Neuronal stem cell (in vitro differentiated cells): ENCODE results near the gene CTDSP2.

Experiments used
- DNase-seq: peaks from one replicate; pipeline ENCODE4 v3.0.0-alpha.2; 2013; ENCODE audit warnings: low spot score
- H2AFZ ChIP-seq: one replicate; pipeline ENCODE4 v1.6.1; 2013; ENCODE audit warnings: mild to moderate bottlenecking, low read length, inconsistent platforms
- H2AK5ac ChIP-seq: 2 replicates; pipeline ENCODE4 v1.6.1; 2013; ENCODE audit warnings: low read depth, mild to moderate bottlenecking, inconsistent platforms, low read length, moderate library complexity, mixed read lengths
- H2BK120ac ChIP-seq: 2 replicates; pipeline ENCODE4 v1.6.1; 2013; ENCODE audit warnings: low read depth, mild to moderate bottlenecking, inconsistent platforms, low read length, moderate library complexity, mixed read lengths
- H2BK12ac ChIP-seq: one replicate; pipeline ENCODE4 v1.6.1; 2013; ENCODE audit warnings: low read length, inconsistent platforms
- H2BK15ac ChIP-seq: 2 replicates; pipeline ENCODE4 v1.6.1; 2013; ENCODE audit warnings: mild to moderate bottlenecking, low read length, inconsistent platforms, mixed read lengths
- H2BK5ac ChIP-seq: one replicate; pipeline ENCODE4 v1.6.1; 2013; ENCODE audit warnings: inconsistent platforms, mild to moderate bottlenecking, low read length, moderate library complexity
- H3K14ac ChIP-seq: one replicate; pipeline ENCODE4 v1.6.1; 2013; ENCODE audit warnings: low read length, inconsistent platforms
- H3K18ac ChIP-seq: 2 replicates; pipeline ENCODE4 v1.6.1; 2013; ENCODE audit warnings: low read length, inconsistent platforms
- H3K23ac ChIP-seq: 2 replicates; pipeline ENCODE4 v1.6.1; 2013; ENCODE audit warnings: low read depth, mild to moderate bottlenecking, mixed read lengths, low read length, inconsistent platforms; ENCODE audit not compliant: poor library complexity
- H3K27ac ChIP-seq: replicated peaks from 3 replicates; pipeline ENCODE4 v1.5.1; 2013; ENCODE audit warnings: low read length, inconsistent platforms
- H3K27me3 ChIP-seq, 3 experiments: 2 replicates each; pipeline ENCODE4 v1.6.1; 2013; ENCODE audit warnings: low read length in 3 of 3, mild to moderate bottlenecking in 2 of 3, inconsistent platforms in 1 of 3, low read depth in 1 of 3, mixed read lengths in 1 of 3, moderate library complexity in 1 of 3; ENCODE audit not compliant: control insufficient read depth in 3 of 3, insufficient read depth in 3 of 3
- H3K36me3 ChIP-seq, 2 donors: replicated peaks in 1 of 2; 2 replicates each; pipeline ENCODE4 v1.6.1; 2013; ENCODE audit warnings: low read length in 2 of 2; ENCODE audit not compliant: control insufficient read depth in 2 of 2, insufficient read depth in 2 of 2
- H3K4ac ChIP-seq: 2 replicates; pipeline ENCODE4 v1.6.1; 2013; ENCODE audit warnings: inconsistent platforms, mild to moderate bottlenecking, low read length, moderate library complexity
- H3K4me1 ChIP-seq, 2 donors: 1 replicate in 1 of 2; 2 replicates in 1 of 2; pipeline ENCODE4 v1.6.1; 2013; ENCODE audit warnings: low read length in 2 of 2, low read depth in 1 of 2; ENCODE audit not compliant: control insufficient read depth in 2 of 2, insufficient read depth in 1 of 2
- H3K4me2 ChIP-seq: one replicate; pipeline ENCODE4 v1.6.1; 2013; ENCODE audit warnings: mild to moderate bottlenecking, low read length, inconsistent platforms; ENCODE audit not compliant: insufficient read depth, poor library complexity, severe bottlenecking
- H3K4me3 ChIP-seq, 2 donors: 2 replicates each; pipeline ENCODE4 v1.5.1; 2013; ENCODE audit warnings: low read length in 2 of 2, mild to moderate bottlenecking in 2 of 2, inconsistent platforms in 1 of 2, moderate library complexity in 1 of 2
- H3K79me1 ChIP-seq: one replicate; pipeline ENCODE4 v1.6.1; 2013; ENCODE audit warnings: low read depth, mild to moderate bottlenecking, inconsistent platforms, low read length, moderate library complexity
- H3K9ac ChIP-seq: one replicate; pipeline ENCODE4 v1.6.1; 2013; ENCODE audit warnings: mild to moderate bottlenecking, low read depth, low read length, inconsistent platforms; ENCODE audit not compliant: poor library complexity
- H3K9me3 ChIP-seq, 2 donors: replicated peaks in 1 of 2; 2 replicates each; pipeline versions ENCODE3 to v1.6.1; 2013; ENCODE audit warnings: low read length in 2 of 2, mild to moderate bottlenecking in 2 of 2, inconsistent platforms in 1 of 2, low read depth in 1 of 2, mixed read lengths in 1 of 2, moderate library complexity in 1 of 2; ENCODE audit not compliant: control insufficient read depth in 2 of 2, insufficient read depth in 1 of 2
- H4K8ac ChIP-seq: one replicate; pipeline ENCODE4 v1.6.1; 2013; ENCODE audit warnings: low read depth, mild to moderate bottlenecking, inconsistent platforms, low read length, moderate library complexity
- H4K91ac ChIP-seq: one replicate; pipeline ENCODE4 v1.6.1; 2013; ENCODE audit warnings: low read length, low read depth, mild to moderate bottlenecking, inconsistent platforms; ENCODE audit not compliant: poor library complexity
- WGBS, 2 donors: extraction: QIAGEN DNeasy Blood & Tissue Kit; methylation state at CpG; one replicate each; pipeline ENCODE4 v1.1.7; 2013; ENCODE audit warnings: missing lambda C conversion rate in 2 of 2, mixed read lengths in 1 of 2; ENCODE audit not compliant: insufficient read length in 2 of 2, insufficient replicate concordance in 1 of 2; ENCODE audit errors: extremely low coverage in 2 of 2; 5-methylcytosine and 5-hydroxymethylcytosine counted together

The CTDSP2 gene

DNA sequence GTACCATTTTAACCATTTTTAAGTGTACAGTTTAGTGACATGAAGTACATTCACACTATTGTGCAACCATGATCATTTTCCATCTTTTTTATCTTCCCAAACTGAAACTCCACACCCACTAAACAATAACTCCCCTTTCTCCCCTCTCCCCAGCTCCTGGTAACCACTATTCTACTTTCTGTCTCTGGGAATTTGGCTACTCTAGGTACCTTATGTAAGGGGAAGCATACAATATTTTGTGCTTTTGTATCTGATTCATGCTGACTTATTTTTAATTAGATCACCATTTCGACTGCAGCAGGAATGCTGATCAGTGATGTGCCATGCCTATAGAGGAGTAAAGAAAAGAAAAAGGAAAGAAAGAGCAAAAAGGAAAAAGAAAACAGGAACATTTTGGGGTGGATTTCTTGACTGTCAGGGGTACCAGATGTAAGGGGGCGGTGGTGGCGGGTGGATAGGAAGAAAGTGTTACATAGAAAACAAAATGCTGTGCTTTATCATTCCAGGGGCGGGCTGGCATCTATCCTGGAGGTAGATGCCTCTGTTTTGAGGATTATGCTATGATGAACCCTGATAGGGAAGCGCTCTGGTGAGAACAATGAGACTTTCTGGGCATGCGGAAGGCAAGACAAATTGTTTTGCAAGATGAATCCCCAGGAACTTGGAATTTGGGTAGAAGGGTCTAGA is 45.2 kb upstream of the CTDSP2 start:
- Histone ChIP-seq H2BK15ac (no peak overlapping the region), H3K9ac (no peak overlapping the region)
- no CpG with 5 or more reads among the region's 6 CpGs for WGBS, 2 donors

DNA sequence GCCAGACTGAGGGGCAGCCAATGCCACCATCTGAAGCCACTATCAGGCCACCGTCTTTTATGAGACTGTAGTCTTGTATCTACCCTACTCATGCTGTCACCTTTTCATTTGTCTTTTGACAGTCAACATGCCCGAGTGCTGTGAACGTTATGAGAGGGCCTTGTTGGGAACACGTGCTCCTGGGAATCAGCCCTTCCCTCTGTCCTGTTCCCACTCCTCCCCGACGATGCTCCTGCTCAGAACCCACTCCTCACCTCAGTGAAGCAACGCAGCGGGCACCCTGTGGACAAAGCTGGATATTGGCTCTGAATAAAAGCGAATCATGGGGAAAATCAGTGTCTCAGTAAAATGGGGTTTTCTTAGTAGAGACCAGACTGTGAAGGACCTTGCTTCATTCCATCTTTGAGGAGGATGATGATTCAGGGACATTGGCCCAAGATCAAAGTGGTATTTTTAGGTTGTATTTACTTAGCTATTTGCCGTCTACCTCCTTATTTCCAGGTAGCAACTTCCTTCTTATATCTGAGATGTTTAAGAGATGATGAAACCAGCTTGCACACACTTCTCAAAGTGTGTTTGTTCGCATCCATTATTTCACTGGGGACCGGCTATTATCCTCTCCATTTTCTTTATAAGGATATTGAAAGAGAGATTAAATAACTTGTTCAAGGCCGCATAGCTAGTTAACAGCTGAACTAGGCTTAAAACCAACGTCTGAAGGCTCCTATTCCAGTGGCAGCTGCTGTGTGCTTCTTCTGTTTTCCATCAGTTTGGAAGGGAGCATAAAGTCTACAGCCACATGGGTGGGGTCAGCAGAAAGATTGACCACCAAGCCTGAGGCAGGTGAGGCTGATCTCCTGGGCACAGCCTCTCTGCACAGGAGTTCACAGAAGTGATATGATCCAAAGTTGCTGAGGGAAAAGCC is 43.9 kb upstream of the CTDSP2 start:
- H2AFZ ChIP-seq: no peak overlapping the region
- H3K9ac ChIP-seq: no peak overlapping the region
- H3K36me3 ChIP-seq: no peaks in the 10 kb centered on the region
- no peak overlapping the region for H3K4me3 ChIP-seq
- DNase-seq: no peak
- H3K27ac ChIP-seq: no peak overlapping the region
- WGBS, 2 donors: no CpG with 5 or more reads among the region's 14 CpGs
- no peaks in the 10 kb centered on the region for H3K9me3 ChIP-seq
- H4K8ac ChIP-seq: no peak overlapping the region
- H2BK120ac ChIP-seq: peak overlapping the region; percentile 10
- H3K18ac ChIP-seq: no peak overlapping the region
- no peak overlapping the region for H3K4ac ChIP-seq
- peak overlapping the region; percentile 84 for H2BK15ac ChIP-seq
- H3K4me2 ChIP-seq: no peak overlapping the region
- peak overlapping the region; percentile 19 for H3K23ac ChIP-seq
- no peak overlapping the region for H2BK5ac ChIP-seq
- H3K14ac ChIP-seq: no peak overlapping the region
- H3K27me3 ChIP-seq: no peaks in the 10 kb centered on the region
- no peaks in the 10 kb centered on the region for H3K79me1 ChIP-seq
- peaks cover 28 to 34% of the 10 kb centered on the region in 2 donors for H3K4me1 ChIP-seq
- H2BK12ac ChIP-seq: no peak overlapping the region
- no peak overlapping the region for H4K91ac ChIP-seq
- H2AK5ac ChIP-seq: no peak overlapping the region

More for the DNA sequence above, 45.2 kb upstream of the CTDSP2 start:
- no peak for DNase-seq
- H4K91ac ChIP-seq: no peak overlapping the region
- no peak overlapping the region for H3K4me2 ChIP-seq
- no peak overlapping the region for H3K18ac ChIP-seq
- H3K23ac ChIP-seq: no peak overlapping the region
- H3K9me3 ChIP-seq: no peaks in the 10 kb centered on the region
- H3K4me1 ChIP-seq: peaks cover 36 to 43% of the 10 kb centered on the region in 2 donors
- H2BK12ac ChIP-seq: no peak overlapping the region
- H3K4me3 ChIP-seq: no peak overlapping the region
- H3K4ac ChIP-seq: no peak overlapping the region
- no peaks in the 10 kb centered on the region for H3K79me1 ChIP-seq
- H2BK120ac ChIP-seq: no peak overlapping the region
- no peak overlapping the region for H3K27ac ChIP-seq
- H2AFZ ChIP-seq: no peak overlapping the region
- H2BK5ac ChIP-seq: no peak overlapping the region
- no peak overlapping the region for H4K8ac ChIP-seq
- no peaks in the 10 kb centered on the region for H3K36me3 ChIP-seq
- H2AK5ac ChIP-seq: no peak overlapping the region
- H3K14ac ChIP-seq: no peak overlapping the region
- no peaks in the 10 kb centered on the region for H3K27me3 ChIP-seq

DNA sequence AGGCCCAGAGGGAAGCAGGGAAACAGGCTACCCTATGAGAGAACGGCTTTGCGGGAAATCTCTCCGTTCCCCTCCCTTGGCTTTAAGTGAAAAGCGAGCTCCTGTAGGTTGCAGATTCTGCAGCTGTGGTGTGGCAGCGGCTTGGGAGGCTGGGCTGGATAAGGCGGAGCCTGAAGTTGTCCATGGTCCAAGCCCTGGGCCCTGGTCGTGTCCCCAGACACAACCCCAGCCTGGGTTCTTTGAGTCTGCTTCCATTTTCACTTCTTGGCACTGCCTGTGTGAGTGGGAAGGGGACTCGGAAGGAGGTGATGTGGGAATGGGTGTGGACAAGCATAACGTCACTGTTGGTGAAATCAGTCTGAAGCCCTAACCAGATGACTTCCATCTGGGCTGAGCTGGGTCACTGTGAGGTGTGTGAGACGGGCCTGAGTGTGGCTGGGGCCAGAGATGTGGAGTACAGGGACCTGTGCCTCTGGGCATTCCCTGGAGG is 43.0 kb upstream of the CTDSP2 start:
- Histone ChIP-seq H3K23ac (peak overlapping the region; percentile 19), H3K4me2 (no peak overlapping the region), H3K4ac (no peak overlapping the region), H3K9ac (no peak overlapping the region), H3K36me3 (no peaks in the 10 kb centered on the region), H2BK120ac (peak overlapping the region; percentile 10), H2BK5ac (no peak overlapping the region), H2AK5ac (peak overlapping the region; percentile 64), H3K14ac (no peak overlapping the region), H3K79me1 (no peaks in the 10 kb centered on the region), H3K18ac (peak overlapping the region; percentile 76), H3K4me1 (peaks cover 25 to 26% of the 10 kb centered on the region in 2 donors), H3K9me3 (peaks cover 0 to 4% of the 10 kb centered on the region in 2 donors), H2AFZ (peak overlapping the region; percentile 74), H2BK15ac (peak overlapping the region; percentile 84), H2BK12ac (no peak overlapping the region), H4K91ac (no peak overlapping the region), H3K27ac (no peak overlapping the region), H3K4me3 (no peak overlapping the region), H4K8ac (no peak overlapping the region), H3K27me3 (no peaks in the 10 kb centered on the region)
- DNase-seq: no peak
- WGBS, 2 donors: no CpG with 5 or more reads among the region's 10 CpGs
